Caco-2 (cell line): ENCODE results near the gene CLIC3. TPM values are rescaled to one million over a fixed set of nuclear protein-coding genes. Genes with fewer than 3 reads are reported as not detected.

Source experiments
- BruUV-seq: library from RNA; stranded (reverse); fragments of 400-500 nt; replicated peaks from 2 replicates; lab custom pipeline; 2021; lab: Mats Ljungman, UMichigan
- CTCF ChIA-PET: fragments of 300-600 bp; sonication (Branson Sonifier 250); formaldehyde crosslinking; loops from one replicate; lab custom pipeline; 2022; ENCODE audit warnings: antibody characterized with exemption; lab: Charles Lee
- POLR2A ChIA-PET: fragments of 300-600 bp; sonication (Branson Sonifier 250); formaldehyde crosslinking; loops from one replicate; lab custom pipeline; 2022; ENCODE audit warnings: antibody characterized with exemption; lab: Charles Lee
- DNase-seq, 2 experiments: peaks; one replicate each; pipeline versions ENCODE4 v3.0.0 to v3.0.0-alpha.2; 2020 to 2022
- H3K27me3 ChIP-seq: replicated peaks from 2 replicates; pipeline ENCODE4 v1.6.0; 2011; ENCODE audit warnings: low read length; ENCODE audit not compliant: control insufficient read depth, insufficient read depth
- H3K36me3 ChIP-seq: 2 replicates; pipeline ENCODE4 v1.5.1; 2011; ENCODE audit warnings: low read length; ENCODE audit not compliant: control insufficient read depth, insufficient read depth
- H3K4me1 ChIP-seq: fragments of 250-450 bp; sonication (Bioruptor Pico); 2 replicates; pipeline ENCODE4 v1.5.1; 2020; ENCODE audit warnings: mild to moderate bottlenecking
- H3K4me3 ChIP-seq: 2 replicates; pipeline ENCODE4 v1.5.1; 2011; ENCODE audit warnings: low read depth, mild to moderate bottlenecking, control low read depth, low read length
- H3K9me3 ChIP-seq: fragments of 250-450 bp; sonication (Bioruptor Pico); 2 replicates; pipeline ENCODE4 v1.5.1; 2020; ENCODE audit warnings: mild to moderate bottlenecking, moderate library complexity
- H3K27ac Mint-ChIP-seq: one replicate; pipeline ENCODE4 v1.8.0; 2022; ENCODE audit warnings: mixed read lengths; ENCODE audit not compliant: unreplicated experiment
- H3K27me3 Mint-ChIP-seq: one replicate; pipeline ENCODE4 v1.8.0; 2022; ENCODE audit warnings: mixed read lengths; ENCODE audit not compliant: insufficient read depth, unreplicated experiment
- H3K36me3 Mint-ChIP-seq: one replicate; pipeline ENCODE4 v1.8.0; 2022; ENCODE audit warnings: mild to moderate bottlenecking, mixed read lengths; ENCODE audit not compliant: insufficient read depth, unreplicated experiment
- H3K4me1 Mint-ChIP-seq: one replicate; pipeline ENCODE4 v1.8.0; 2022; ENCODE audit warnings: low read depth, mixed read lengths; ENCODE audit not compliant: unreplicated experiment
- H3K4me3 Mint-ChIP-seq: one replicate; pipeline ENCODE4 v1.8.0; 2022; ENCODE audit warnings: mild to moderate bottlenecking, moderate library complexity, mixed read lengths; ENCODE audit not compliant: unreplicated experiment
- H3K9me3 Mint-ChIP-seq: one replicate; pipeline ENCODE4 v1.8.0; 2022; ENCODE audit warnings: mixed read lengths; ENCODE audit not compliant: unreplicated experiment
- intact Hi-C: fragments of 100-400 bp; cut with micrococcal nuclease; formaldehyde crosslinking; loops from one replicate; pipeline ENCODE4 v1.10.0; 2022; ENCODE audit not compliant: unreplicated experiment
- total RNA-seq: library from RNA; stranded (reverse); gene quantifications from 2 replicates; pipeline ENCODE4 v1.2.3, GENCODE V29; 2022
- TF ChIP-seq, protein P1 (sequence below), 2 experiments: fragments of 200-600 bp in 1 of 2; IDR thresholded peaks; 1 replicate in 1 of 2; 2 replicates in 1 of 2; pipeline versions ENCODE4 v1.5.1 to v1.8.0; 2011 to 2022; ENCODE audit warnings: antibody characterized with exemption in 1 of 2, control low read depth in 1 of 2, inconsistent platforms in 1 of 2, low read depth in 1 of 2, low read length in 1 of 2, mild to moderate bottlenecking in 1 of 2, moderate library complexity in 1 of 2; ENCODE audit not compliant: insufficient read depth in 1 of 2, severe bottlenecking in 1 of 2, unreplicated experiment in 1 of 2

Gene CLIC3
- total RNA-seq, 1 experiment from 2014 or later, result 4.7 TPM

- Mint-ChIP-seq H3K27me3 (no peaks in the 10 kb centered on the region), H3K36me3 (peaks cover 17% of the 10 kb centered on the region), H3K4me1 (no peaks in the 10 kb centered on the region), H3K27ac (peak overlapping the region; percentile 94), H3K4me3 (peak overlapping the region; percentile 76), H3K9me3 (no peaks in the 10 kb centered on the region)
- intact Hi-C loops, result loop anchor here (2.0 to 10.0 kb wide), 4 partner anchors 47 to 163 kb away; partner anchors contain the start of genes ABCA2, AJM1, CLIC3 and PHPT1
- DNase-seq, result peak; percentile 99
- TF ChIP-seq, protein P1, sequence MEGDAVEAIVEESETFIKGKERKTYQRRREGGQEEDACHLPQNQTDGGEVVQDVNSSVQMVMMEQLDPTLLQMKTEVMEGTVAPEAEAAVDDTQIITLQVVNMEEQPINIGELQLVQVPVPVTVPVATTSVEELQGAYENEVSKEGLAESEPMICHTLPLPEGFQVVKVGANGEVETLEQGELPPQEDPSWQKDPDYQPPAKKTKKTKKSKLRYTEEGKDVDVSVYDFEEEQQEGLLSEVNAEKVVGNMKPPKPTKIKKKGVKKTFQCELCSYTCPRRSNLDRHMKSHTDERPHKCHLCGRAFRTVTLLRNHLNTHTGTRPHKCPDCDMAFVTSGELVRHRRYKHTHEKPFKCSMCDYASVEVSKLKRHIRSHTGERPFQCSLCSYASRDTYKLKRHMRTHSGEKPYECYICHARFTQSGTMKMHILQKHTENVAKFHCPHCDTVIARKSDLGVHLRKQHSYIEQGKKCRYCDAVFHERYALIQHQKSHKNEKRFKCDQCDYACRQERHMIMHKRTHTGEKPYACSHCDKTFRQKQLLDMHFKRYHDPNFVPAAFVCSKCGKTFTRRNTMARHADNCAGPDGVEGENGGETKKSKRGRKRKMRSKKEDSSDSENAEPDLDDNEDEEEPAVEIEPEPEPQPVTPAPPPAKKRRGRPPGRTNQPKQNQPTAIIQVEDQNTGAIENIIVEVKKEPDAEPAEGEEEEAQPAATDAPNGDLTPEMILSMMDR (IDR thresholded peaks at IDR 0.05; ENCODE audit: insufficient read depth in 1 of 2, low read depth in 1 of 2, low read length in 1 of 2, severe bottlenecking in 1 of 2, unreplicated experiment in 1 of 2), result peak; percentile 15 to 41
- TSS peak; percentile 74 for BruUV-seq
- H3K36me3 ChIP-seq, result no peaks in the 10 kb centered on the region; the same call in 1 of the 2 replicates
- no peaks in the 10 kb centered on the region for H3K27me3 ChIP-seq
- peak overlapping the region; percentile 60 for H3K4me3 ChIP-seq
- H3K9me3 ChIP-seq, result no peaks in the 10 kb centered on the region
- CTCF ChIA-PET, result interaction anchor here (0.6 to 2.6 kb wide), 4 partner anchors 80 to 136 kb away, joined by 5 to 42 read pairs (median 10); partner anchors contain the start of gene SAPCD2
- peaks cover 41% of the 10 kb centered on the region for H3K4me1 ChIP-seq
- POLR2A ChIA-PET, result no interaction called here
These were observed 46.3 kb downstream of the CLIC3 start for GRCh38 chr9:136949817-136950655.

GRCh38 chr9:136949239-136949816 lies 47.0 kb downstream of the CLIC3 start:
- Mint-ChIP-seq H3K27me3 (no peaks in the 10 kb centered on the region), H3K36me3 (peaks cover 23% of the 10 kb centered on the region), H3K9me3 (no peaks in the 10 kb centered on the region), H3K27ac (peak overlapping the region; percentile 94), H3K4me1 (no peaks in the 10 kb centered on the region), H3K4me3 (peak overlapping the region; percentile 76)
- CTCF ChIA-PET, result interaction anchor here (1.0 to 2.6 kb wide), 3 partner anchors 80 to 137 kb away, joined by 10 to 42 read pairs (median 10); no protein-coding TSS in a partner anchor
- Histone ChIP-seq H3K36me3 (no peaks in the 10 kb centered on the region; the same call in 1 of the 2 replicates), H3K27me3 (no peaks in the 10 kb centered on the region), H3K4me1 (peaks cover 45% of the 10 kb centered on the region), H3K9me3 (no peaks in the 10 kb centered on the region), H3K4me3 (peak overlapping the region; percentile 60)
- peak; percentile 58 to 67 for DNase-seq
- POLR2A ChIA-PET, result interaction anchor here (1.7 kb wide), 1 partner anchor 43 kb away, joined by 13 read pairs; the partner anchor contains the start of gene PAXX
- TF ChIP-seq, protein P1 (IDR thresholded peaks at IDR 0.05; ENCODE audit: insufficient read depth in 1 of 2, low read depth in 1 of 2, low read length in 1 of 2, severe bottlenecking in 1 of 2, unreplicated experiment in 1 of 2), result no peak
- no TSS peak for BruUV-seq
- intact Hi-C loops, result loop anchor here (2.0 to 10.0 kb wide), 4 partner anchors 47 to 162 kb away; partner anchors contain the start of genes ABCA2, AJM1, CLIC3 and PHPT1
